GM20431 (cell line): ENCODE data around the gene DTNBP1.

Experiments
- in situ Hi-C: fragments of 300-500 bp; cut with MseI, MboI; formaldehyde crosslinking; loops from one replicate; pipeline ENCODE4 v1.15.0; 2020; ENCODE audit warnings: low sequenced_read_pairs; ENCODE audit not compliant: unreplicated experiment

DTNBP1 gene

DNA sequence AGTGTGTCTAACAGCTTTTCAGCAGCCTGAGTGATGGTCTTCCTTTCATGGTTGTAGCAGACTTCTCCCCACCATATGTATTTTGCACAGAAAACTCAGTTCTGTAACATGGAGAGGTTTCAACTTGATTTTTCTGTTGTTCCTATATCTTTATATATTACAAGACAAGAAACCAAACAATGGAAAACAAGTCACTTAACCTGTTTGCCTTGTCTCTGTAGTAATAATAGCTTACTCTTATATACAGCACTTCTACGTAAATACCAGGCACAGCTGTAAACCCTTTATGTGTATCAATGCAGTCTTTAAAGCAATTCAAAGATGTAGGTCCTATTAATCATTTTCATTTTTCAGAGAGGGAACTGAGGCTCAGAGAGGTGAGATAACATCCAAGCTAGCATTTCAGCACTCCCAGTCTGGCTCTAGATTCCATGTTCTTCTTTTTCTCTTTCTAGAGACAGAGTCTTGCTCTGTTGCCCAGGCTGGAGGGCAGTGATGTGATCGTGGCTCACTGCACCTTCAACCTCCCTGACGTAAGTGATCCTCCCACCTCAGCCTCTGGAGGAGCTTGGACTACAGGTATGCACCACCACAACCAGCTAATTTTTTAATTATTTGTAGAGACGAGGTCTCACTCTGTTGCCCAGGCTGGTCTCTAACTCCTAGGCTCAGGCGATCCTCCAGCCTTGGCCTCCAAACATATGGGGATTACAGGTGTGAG, 90.4 kb downstream of the DTNBP1 start:
- in situ Hi-C loops = no loop called here

DNA sequence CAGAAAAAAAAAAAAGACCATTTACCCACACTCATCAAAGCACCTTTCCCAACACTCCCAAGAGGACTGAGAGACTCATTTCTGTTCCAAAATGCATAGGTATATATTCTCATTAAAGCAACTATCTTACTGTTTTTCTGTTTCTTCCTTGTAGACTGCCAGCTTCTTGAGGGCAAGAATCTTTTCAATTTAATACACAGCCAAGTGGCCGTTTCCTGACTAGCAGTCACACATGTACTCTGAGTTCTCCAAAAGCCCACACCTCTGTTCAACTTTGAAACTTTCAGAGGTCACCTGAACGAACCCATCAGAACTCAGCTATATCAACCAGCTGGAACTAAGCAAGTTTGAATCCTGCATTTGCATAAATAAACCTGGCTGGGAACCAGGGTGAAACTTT, 92.7 kb downstream of the DTNBP1 start:
- in situ Hi-C loops = no loop called here

- in situ Hi-C loops = no loop called here
Observed at GRCh38 chr6:15569035-15569995, 93.5 kb downstream of the DTNBP1 start.

DNA sequence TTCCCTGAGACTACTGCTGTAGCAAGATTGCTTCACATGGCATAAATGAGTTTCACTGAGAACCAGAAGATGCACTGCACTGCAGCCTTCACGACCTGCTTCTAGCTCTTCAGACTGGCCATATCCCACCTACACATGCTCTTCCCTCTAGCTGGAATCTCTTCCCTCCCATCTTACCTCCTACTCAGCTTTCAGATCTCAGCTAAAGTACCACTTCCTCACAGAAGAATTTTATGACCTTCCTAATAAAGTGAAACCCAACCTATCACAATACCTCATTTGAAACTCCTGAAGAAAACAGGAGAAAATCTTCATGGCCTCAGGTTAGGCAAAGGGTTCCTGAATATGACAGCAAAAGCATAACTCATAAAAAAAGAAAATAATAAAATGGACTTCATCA, 99.9 kb downstream of the DTNBP1 start:
- in situ Hi-C loops = no loop called here

GRCh38 chr6:15561447-15562199, 101.2 kb downstream of the DTNBP1 start:
- in situ Hi-C loops = no loop called here

- in situ Hi-C loops = no loop called here
Observed at GRCh38 chr6:15560713-15561112, 102.1 kb downstream of the DTNBP1 start.

DNA sequence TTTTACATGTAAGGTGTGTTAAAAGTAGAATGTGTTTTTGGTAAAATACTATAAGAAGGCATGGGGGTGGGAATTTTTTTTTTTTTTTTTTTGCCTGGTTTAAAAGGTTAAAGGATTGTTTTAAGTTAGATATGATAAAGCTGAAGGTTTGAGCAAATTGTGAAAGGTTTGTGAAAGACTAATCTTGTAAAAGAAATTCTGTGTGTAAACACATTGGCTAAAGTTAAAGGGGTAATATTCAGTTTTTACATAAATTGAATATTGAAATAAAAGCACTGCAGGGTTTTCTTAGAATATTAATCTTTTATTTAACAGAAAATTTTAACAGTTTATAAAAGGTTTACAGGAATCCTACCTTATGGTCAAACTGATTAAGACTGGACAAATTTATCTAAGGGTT, 105.7 kb downstream of the DTNBP1 start:
- in situ Hi-C loops = no loop called here

DNA sequence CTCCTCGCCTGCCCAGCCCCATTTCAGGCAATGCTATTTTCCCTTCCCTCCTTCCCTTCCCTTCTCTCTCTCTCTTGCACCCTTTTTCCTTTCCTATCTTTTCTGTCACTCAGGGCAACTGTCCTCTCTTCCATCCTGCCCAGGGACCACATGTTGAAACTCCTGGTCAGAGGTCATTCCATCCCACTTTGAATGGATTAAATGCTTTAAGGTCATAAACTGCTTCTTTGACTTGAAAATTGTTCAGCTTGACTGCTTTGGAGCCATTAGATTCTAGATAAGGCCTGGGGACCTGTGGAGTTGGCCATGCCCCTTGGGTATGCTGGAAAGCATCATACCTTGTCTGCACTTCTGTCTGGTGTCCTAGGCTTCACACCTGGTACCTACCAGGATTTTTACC, 106.1 kb downstream of the DTNBP1 start:
- in situ Hi-C loops = no loop called here

DNA sequence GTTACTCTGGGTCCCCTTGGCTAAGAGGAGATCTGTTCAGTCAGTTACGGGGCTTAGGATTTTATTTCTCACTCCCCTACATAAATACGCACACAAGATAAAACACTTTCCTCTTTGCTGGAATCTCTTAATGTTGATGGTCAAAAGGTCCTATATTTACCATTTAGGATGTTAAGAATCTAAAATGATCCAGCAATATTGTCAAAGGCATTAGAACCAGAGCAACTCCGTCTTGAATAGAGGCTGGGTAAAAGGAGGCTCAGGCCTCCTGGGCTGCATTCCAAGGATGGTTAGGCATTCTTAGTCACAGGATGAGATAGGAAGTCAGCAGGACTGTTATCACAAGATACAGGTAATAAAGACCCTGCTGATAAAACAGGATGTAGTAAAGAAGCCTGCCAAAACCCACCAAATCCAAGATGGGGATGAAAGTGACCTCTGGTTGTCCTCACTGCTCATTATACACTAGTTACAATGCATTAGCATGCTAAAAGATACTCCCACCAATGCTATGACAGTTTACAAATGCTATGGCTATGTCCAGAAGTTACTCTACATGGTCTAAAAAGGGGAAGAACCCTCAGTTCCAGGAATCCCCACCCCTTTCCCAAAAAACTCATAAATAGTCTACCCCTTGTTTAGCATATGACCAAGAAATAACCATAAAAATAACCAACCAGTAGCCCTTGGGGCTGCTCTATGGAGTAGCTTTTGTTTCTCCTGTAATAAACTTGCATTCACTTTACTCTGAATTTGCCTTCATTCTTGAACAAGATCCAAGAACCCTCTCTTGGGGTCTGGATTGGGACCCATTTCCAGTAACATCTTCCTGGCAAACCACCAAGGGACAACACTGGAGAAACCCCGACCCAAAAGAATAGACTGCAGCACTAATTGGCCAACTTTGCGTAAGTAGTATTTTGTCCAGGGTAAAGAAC, 107.5 kb downstream of the DTNBP1 start:
- in situ Hi-C loops = no loop called here

- in situ Hi-C loops = no loop called here
Observed at GRCh38 chr6:15554728-15555100, 108.1 kb downstream of the DTNBP1 start.

DNA sequence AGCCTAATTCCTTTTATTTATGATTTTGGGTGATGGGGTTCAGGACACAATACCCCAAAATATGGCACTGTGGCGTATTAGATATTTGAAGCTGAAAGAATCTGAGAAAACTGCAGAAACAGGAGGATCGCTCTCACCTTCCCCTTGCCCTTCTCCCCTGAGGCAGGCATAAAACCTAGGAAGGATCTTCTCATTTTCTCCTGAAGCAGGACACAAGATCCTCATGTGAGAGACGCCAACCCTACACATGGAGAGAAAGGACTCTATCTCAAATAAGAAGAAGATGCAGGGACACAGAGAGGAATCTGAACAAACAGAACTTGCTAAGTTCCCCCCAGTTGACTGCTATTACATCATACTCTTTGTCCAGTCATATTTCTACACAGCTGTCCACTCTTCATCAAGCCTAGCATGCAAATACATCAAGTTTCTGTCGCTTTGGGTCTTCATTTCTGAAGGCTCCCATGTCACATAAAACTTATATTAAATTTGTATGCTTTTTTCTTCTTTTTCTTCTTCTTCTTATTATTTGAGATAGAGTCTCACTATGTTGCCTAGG, 109.0 kb downstream of the DTNBP1 start:
- in situ Hi-C loops = no loop called here

GRCh38 chr6:15553031-15553430, 109.8 kb downstream of the DTNBP1 start:
- in situ Hi-C loops = no loop called here

DNA sequence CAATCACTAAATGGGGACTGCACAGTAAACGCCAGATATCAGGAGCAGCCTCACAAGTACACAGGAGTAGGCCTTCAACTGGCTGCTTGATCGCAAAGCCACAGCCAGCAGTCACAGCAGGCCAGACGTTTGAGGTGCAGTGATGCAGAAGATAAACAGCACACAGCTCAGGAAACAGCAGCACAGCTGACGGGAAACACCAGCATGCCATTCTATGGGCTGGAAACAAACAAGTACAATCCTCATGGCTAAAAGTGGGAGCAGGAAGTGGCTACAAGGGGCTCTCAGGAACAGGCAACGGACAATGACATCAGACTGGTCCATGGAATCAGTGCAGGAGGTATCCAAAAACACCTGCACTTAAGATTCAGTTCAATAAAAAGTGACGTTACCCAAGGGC, 111.0 kb downstream of the DTNBP1 start:
- in situ Hi-C loops = no loop called here

DNA sequence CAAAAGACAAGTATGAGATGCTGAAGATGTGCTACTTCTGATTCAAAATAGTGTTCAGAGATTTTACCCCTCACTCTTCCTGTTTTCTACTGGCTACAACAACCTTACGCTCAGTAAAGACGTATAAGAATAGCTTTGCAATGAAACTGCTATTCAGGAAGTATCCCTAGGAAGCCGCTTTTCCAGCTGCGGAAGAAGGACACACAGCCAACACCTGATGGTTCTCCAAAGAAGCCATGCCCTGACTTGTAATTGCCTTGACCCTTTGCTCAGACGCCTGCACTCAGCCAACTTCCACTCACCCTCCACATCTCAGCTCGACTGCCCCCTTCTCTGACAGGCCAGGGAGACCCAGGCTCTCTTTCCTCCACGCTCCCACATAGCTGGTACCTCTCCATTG, 111.6 kb downstream of the DTNBP1 start:
- in situ Hi-C loops = no loop called here

DNA sequence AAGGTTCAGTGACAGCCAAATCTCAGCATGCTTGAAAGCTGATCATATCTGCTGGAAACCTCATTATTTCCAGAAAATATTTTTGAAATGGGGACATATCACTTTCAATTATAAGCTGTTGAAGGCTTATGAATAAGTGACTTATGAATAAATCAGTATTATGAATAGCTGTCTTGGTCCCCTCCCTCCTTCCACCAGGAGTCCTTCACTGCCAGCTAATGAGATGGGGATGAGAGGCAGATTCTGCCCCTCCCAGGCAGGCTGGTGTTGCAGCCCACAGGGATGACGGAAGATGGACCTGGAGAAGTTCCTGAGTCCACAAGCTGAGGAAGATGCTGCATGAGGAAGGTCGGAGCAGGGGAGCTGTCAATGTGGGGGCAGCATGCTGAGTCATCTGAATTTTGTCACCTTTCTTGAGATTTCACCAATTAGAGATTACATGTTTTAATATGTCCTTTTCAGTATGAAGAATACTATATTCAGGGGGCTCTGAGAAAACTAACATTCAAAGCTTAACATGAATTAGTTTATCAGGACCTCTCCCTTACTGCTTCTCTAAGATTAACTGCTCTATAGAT, 112.2 kb downstream of the DTNBP1 start:
- in situ Hi-C loops = no loop called here

DNA sequence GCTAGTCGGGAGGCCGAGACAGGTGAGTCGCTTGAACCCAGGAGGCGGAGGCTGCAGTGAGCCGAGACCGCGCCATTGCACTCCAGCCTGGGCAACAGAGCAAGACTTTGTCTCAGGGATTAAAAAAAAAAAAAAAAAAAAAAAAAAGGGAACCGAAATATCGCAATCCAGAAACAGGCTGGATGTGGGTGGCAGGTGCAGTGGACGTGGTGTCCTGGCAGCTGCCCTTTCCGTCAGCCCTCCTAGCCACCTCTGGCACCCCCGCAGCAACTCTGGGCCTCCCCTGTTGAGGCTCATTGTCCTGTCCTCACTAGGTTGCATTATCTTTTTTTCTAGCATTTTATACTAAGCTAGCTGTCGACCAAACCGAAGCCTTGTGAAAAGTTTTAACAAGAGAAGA, 113.5 kb downstream of the DTNBP1 start:
- in situ Hi-C loops = no loop called here

- in situ Hi-C loops = no loop called here
Observed at GRCh38 chr6:15547400-15547799, 115.4 kb downstream of the DTNBP1 start.

DNA sequence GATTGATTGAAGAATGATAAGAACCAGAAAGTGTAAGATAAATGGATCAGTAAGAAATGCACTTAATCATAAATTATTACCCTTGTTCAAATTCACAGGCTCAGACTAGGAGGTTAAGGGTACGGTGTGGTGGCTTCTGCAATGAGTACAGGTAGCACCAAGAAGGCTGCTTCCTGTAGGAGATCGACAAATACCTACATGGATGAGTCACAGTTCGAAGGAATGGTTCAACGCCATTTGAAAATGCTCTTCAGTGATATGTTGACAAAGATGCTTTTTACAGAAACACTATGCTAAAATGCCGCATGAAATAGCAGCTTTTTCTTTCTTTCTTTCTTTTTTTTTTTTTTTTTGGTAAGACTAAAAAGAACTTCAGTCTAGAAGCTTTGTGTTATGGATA, 116.2 kb downstream of the DTNBP1 start:
- in situ Hi-C loops = no loop called here

DNA sequence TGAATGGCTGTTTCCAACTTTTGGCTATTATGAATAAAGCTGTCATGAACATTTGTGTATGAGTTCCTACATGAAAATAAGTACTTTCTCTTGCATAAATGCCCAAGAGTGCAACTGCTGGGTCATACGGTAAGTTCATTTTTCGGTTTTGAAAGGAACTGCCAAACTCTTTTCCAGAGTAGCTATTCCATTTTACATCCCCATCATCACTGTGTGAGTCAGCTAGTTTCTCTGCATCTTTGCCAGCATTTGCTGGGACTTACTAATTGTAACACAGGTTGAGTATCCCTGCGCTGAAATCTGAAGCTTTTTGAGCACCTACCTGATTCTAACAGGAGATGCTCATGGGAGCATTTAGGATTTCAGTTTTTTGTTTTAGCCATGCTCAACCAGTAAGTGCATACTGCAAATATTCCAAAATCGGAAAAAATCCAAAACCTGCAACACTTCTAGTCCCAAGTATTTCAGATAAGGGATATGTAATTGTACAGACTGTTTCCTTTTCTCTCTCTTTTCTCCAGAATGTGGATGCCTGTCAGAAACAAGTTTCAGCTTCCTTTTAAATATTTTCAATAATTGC, 118.4 kb downstream of the DTNBP1 start:
- in situ Hi-C loops = no loop called here
